Peyer's patch (tissue), 4 donors: ENCODE results near the gene SETD4.

Experiments used
- POLR2A ChIP-seq, 2 donors: fragments of 450-650 bp; IDR thresholded peaks; one replicate each; pipeline ENCODE4 v1.5.1; 2017; ENCODE audit warnings: antibody characterized with exemption in 2 of 2, mild to moderate bottlenecking in 2 of 2, moderate library complexity in 2 of 2
- TF ChIP-seq, protein P1 (sequence below), 6 experiments: fragments of 450-650 bp in 4 of 6; fragments of 200-600 bp in 2 of 6; sonication (generic) in 1 of 6; IDR thresholded peaks; one replicate each; pipeline ENCODE4 v1.5.1; 2017 to 2019; ENCODE audit warnings: antibody characterized with exemption in 6 of 6, mild to moderate bottlenecking in 3 of 6, moderate library complexity in 1 of 6

DNA sequence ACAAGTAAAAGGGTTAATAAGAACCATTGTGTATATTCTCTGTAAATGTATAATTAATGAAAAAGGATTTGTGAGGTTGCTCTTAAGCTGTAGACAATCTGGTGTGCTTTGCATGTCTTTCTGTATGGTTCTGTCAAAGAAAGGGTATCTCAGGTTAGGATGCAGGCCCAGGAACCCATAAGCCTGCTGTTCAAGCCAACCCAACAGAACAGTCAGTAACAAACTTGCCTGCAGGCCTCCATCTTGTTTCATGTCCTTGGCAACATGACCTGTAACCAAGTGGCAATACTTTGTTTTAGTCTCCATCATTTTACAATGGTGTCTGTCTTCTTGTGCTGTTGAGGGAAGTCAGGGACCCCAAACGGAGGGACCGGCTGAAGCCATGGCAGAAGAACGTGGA lies 38.7 kb upstream of the SETD4 start:
- TF ChIP-seq, protein P1, sequence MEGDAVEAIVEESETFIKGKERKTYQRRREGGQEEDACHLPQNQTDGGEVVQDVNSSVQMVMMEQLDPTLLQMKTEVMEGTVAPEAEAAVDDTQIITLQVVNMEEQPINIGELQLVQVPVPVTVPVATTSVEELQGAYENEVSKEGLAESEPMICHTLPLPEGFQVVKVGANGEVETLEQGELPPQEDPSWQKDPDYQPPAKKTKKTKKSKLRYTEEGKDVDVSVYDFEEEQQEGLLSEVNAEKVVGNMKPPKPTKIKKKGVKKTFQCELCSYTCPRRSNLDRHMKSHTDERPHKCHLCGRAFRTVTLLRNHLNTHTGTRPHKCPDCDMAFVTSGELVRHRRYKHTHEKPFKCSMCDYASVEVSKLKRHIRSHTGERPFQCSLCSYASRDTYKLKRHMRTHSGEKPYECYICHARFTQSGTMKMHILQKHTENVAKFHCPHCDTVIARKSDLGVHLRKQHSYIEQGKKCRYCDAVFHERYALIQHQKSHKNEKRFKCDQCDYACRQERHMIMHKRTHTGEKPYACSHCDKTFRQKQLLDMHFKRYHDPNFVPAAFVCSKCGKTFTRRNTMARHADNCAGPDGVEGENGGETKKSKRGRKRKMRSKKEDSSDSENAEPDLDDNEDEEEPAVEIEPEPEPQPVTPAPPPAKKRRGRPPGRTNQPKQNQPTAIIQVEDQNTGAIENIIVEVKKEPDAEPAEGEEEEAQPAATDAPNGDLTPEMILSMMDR (IDR thresholded peaks at IDR 0.05), result no peak
- no peak for TF ChIP-seq POLR2A (IDR thresholded peaks at IDR 0.05)
